PC-3 (cell line): ENCODE data around the gene DPF3. TPM values are rescaled to one million over a fixed set of nuclear protein-coding genes. Genes with fewer than 3 reads are reported as not detected.

ENCODE experiments used
- ATAC-seq: fragments of 200-7000 bp; cut with Tn5 transposase; 2 replicates; pipeline ENCODE4 v1.9.1; 2020; ENCODE audit warnings: mild to moderate bottlenecking, moderate library complexity
- BruUV-seq: library from RNA; stranded (reverse); fragments of 400-500 nt; replicated peaks from 2 replicates; lab custom pipeline; 2021; lab: Mats Ljungman, UMichigan
- CTCF ChIA-PET: fragments of 300-600 bp; sonication (Branson Sonifier 250); formaldehyde crosslinking; loops from one replicate; lab custom pipeline; 2022; ENCODE audit warnings: antibody characterized with exemption; lab: Charles Lee
- POLR2A ChIA-PET: fragments of 300-600 bp; sonication (Branson Sonifier 250); formaldehyde crosslinking; loops from one replicate; lab custom pipeline; 2022; ENCODE audit warnings: antibody characterized with exemption; ENCODE audit not compliant: unreplicated experiment; lab: Charles Lee
- DNase-seq: peaks from one replicate; pipeline ENCODE4 v3.0.0-alpha.2; 2015
- H2AFZ ChIP-seq: fragments of 300-600 bp; sonication (generic); 2 replicates; pipeline ENCODE4 v1.6.0; 2016; ENCODE audit warnings: antibody characterized with exemption, low read length
- H3F3A ChIP-seq: fragments of 300-600 bp; sonication (generic); one replicate; pipeline ENCODE4 v1.6.0; 2017; ENCODE audit warnings: antibody characterized with exemption, low read length, control low read depth, mild to moderate bottlenecking; ENCODE audit not compliant: unreplicated experiment
- H3K27ac ChIP-seq: fragments of 300-600 bp; sonication (generic); 2 replicates; pipeline ENCODE4 v1.5.1; 2016; ENCODE audit warnings: mild to moderate bottlenecking, low read length
- H3K27me3 ChIP-seq: fragments of 300-600 bp; sonication (generic); 2 replicates; pipeline ENCODE4 v1.6.1; 2016; ENCODE audit warnings: low read length, mixed read lengths
- H3K36me3 ChIP-seq: fragments of 300-600 bp; sonication (generic); 2 replicates; pipeline ENCODE4 v1.6.1; 2016; ENCODE audit warnings: low read depth, mixed run types, low read length, mixed read lengths
- H3K4me1 ChIP-seq: fragments of 300-600 bp; sonication (generic); 2 replicates; pipeline ENCODE4 v1.5.1; 2016; ENCODE audit warnings: low read length; ENCODE audit not compliant: insufficient read depth
- H3K4me2 ChIP-seq: fragments of 300-600 bp; sonication (generic); 2 replicates; pipeline ENCODE4 v1.6.0; 2016; ENCODE audit warnings: low read length
- H3K4me3 ChIP-seq: fragments of 300-600 bp; sonication (generic); 2 replicates; pipeline ENCODE4 v1.5.1; 2016; ENCODE audit warnings: mild to moderate bottlenecking, low read length, mixed read lengths
- H3K79me2 ChIP-seq: fragments of 300-600 bp; sonication (generic); 2 replicates; pipeline ENCODE4 v1.6.1; 2017; ENCODE audit warnings: low read length, mixed read lengths
- H3K9ac ChIP-seq: fragments of 300-600 bp; sonication (generic); 2 replicates; pipeline ENCODE4 v1.6.0; 2016; ENCODE audit warnings: mild to moderate bottlenecking, low read length
- H3K9me2 ChIP-seq: fragments of 300-600 bp; sonication (generic); replicated peaks from 2 replicates; pipeline ENCODE4 v1.6.1; 2016; ENCODE audit warnings: mixed run types, low read length, mixed read lengths
- H3K9me3 ChIP-seq: fragments of 300-600 bp; sonication (generic); 2 replicates; pipeline ENCODE4 v1.6.1; 2016; ENCODE audit warnings: low read length, mixed read lengths
- H4K20me1 ChIP-seq: fragments of 300-600 bp; sonication (generic); 2 replicates; pipeline ENCODE4 v1.6.1; 2016; ENCODE audit warnings: low read length, mixed read lengths
- CTCF ChIP-seq: fragments of 300-600 bp; sonication (generic); conservative IDR thresholded peaks from 2 replicates; pipeline ENCODE4 v1.5.1; 2017; ENCODE audit warnings: antibody characterized with exemption, low read depth, mild to moderate bottlenecking, low read length
- EZH2 ChIP-seq: fragments of 300-600 bp; sonication (generic); IDR thresholded peaks from one replicate; pipeline ENCODE4 v1.6.1; 2017; ENCODE audit warnings: antibody characterized with exemption, mild to moderate bottlenecking, low read length; ENCODE audit not compliant: unreplicated experiment
- EZH2phosphoT487 ChIP-seq: fragments of 300-600 bp; sonication (generic); IDR thresholded peaks from 2 replicates; pipeline ENCODE4 v1.6.1; 2018; ENCODE audit warnings: mild to moderate bottlenecking, antibody characterized with exemption, low read length, borderline replicate concordance
- intact Hi-C: fragments of 100-400 bp; cut with micrococcal nuclease; formaldehyde crosslinking; loops from 2 replicates; pipeline ENCODE4 v1.9.0; 2023
- total RNA-seq: library from RNA; depleted of rRNA; stranded (reverse); fragments of >200 nt; gene quantifications from 2 replicates; pipeline ENCODE4 v1.2.3, GENCODE V29; 2014

The DPF3 gene
- total RNA-seq, 1 experiment from 2014 or later: 16.6 TPM

- TF ChIP-seq CTCF (no peak), EZH2phosphoT487 (no peak)
- DNase-seq: no peak
- H3K4me1 ChIP-seq: peaks cover 25% of the 10 kb centered on the region
- H3K4me3 ChIP-seq: no peak overlapping the region
- peak overlapping the region; percentile 83 for H3K27ac ChIP-seq
- H3F3A ChIP-seq: no peaks in the 10 kb centered on the region
- H3K27me3 ChIP-seq: no peaks in the 10 kb centered on the region
- no peaks in the 10 kb centered on the region for H3K9me2 ChIP-seq
- ATAC-seq: no peak
- no peaks in the 10 kb centered on the region for H3K36me3 ChIP-seq
- H4K20me1 ChIP-seq: no peaks in the 10 kb centered on the region
- H2AFZ ChIP-seq: no peak overlapping the region
- ChIA-PET POLR2A (no interaction called here), CTCF (interaction anchor here (1.2 kb wide), 1 partner anchor 90 kb away, joined by 3 read pairs; no protein-coding TSS in a partner anchor)
- intact Hi-C loops: no loop called here
- peak overlapping the region; percentile 55 for H3K4me2 ChIP-seq
- no peaks in the 10 kb centered on the region for H3K9me3 ChIP-seq
- no peaks in the 10 kb centered on the region for H3K79me2 ChIP-seq
- BruUV-seq: no TSS peak
- peak overlapping the region; percentile 27; the same call in 1 of the 2 replicates for H3K9ac ChIP-seq
These were observed 286.3 kb downstream of the DPF3 start for GRCh38 chr14:72607386-72608130.

DNA sequence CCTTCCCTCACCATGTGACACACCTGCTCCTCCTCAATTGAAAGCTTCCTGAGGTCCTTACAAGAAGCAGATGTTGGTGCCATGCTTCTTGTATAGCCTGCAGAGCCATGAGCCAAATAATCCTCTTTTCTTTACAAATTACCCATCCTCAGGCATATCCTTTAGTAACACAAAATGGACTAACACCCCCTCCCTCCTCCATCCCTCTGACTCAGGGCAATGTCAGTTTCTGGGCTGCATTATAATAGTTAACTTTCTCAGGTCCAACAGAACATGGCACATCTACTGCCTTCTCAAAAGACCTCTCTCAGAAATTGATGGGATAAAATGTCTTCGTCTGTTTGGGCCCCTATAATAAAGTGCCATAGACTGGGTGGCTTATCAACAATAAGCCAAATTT is 287.0 kb downstream of the DPF3 start:
- Histone ChIP-seq H3K9me3 (no peaks in the 10 kb centered on the region), H3K4me2 (no peak overlapping the region), H3K36me3 (no peaks in the 10 kb centered on the region), H2AFZ (no peak overlapping the region), H3K4me1 (peaks cover 25% of the 10 kb centered on the region), H3F3A (no peaks in the 10 kb centered on the region), H3K27ac (no peak overlapping the region), H3K4me3 (no peak overlapping the region), H3K9ac (no peak overlapping the region), H3K79me2 (no peaks in the 10 kb centered on the region), H3K27me3 (no peaks in the 10 kb centered on the region), H4K20me1 (no peaks in the 10 kb centered on the region), H3K9me2 (no peaks in the 10 kb centered on the region)
- no TSS peak for BruUV-seq
- intact Hi-C loops: no loop called here
- DNase-seq: no peak
- TF ChIP-seq EZH2: no peak
- TF ChIP-seq EZH2phosphoT487: no peak
- no peak for TF ChIP-seq CTCF
- ChIA-PET POLR2A (no interaction called here), CTCF (no interaction called here)
- no peak for ATAC-seq

- Histone ChIP-seq H3K9me2 (no peaks in the 10 kb centered on the region), H3K4me2 (no peak overlapping the region), H3K9ac (no peak overlapping the region), H4K20me1 (no peaks in the 10 kb centered on the region), H3K27me3 (no peaks in the 10 kb centered on the region), H3K36me3 (no peaks in the 10 kb centered on the region), H3K4me3 (no peak overlapping the region), H2AFZ (no peak overlapping the region), H3K4me1 (peaks cover 25% of the 10 kb centered on the region), H3K9me3 (no peaks in the 10 kb centered on the region), H3K79me2 (no peaks in the 10 kb centered on the region), H3F3A (no peaks in the 10 kb centered on the region), H3K27ac (no peak overlapping the region)
- no peak for DNase-seq
- CTCF ChIA-PET: no interaction called here
- POLR2A ChIA-PET: no interaction called here
- no peak for TF ChIP-seq EZH2phosphoT487
- no peak for TF ChIP-seq EZH2
- TF ChIP-seq CTCF: no peak
- intact Hi-C loops: no loop called here
- no peak for ATAC-seq
- BruUV-seq: no TSS peak
These were observed 288.0 kb downstream of the DPF3 start for GRCh38 chr14:72605921-72606220.
